ENCODE measurements around the gene PRKCA.

PRKCA gene

GRCh38 chr17:66655461-66655860 is 353.0 kb downstream of the PRKCA start:
- no peak for DNase-seq (ENCODE audit: low read depth)

- no peak for DNase-seq (ENCODE audit: low read depth)
Measured at GRCh38 chr17:66655861-66656260, 353.4 kb downstream of the PRKCA start.

- no peak for DNase-seq (ENCODE audit: low read depth)
Measured at GRCh38 chr17:66661411-66662256, 359.2 kb downstream of the PRKCA start.

GRCh38 chr17:66662496-66662895 is 360.1 kb downstream of the PRKCA start:
- DNase-seq (ENCODE audit: low read depth), result no peak

- DNase-seq (ENCODE audit: low read depth), result no peak
Measured at GRCh38 chr17:66663041-66663606, 360.7 kb downstream of the PRKCA start.

- no peak for DNase-seq (ENCODE audit: low read depth)
Measured at GRCh38 chr17:66664336-66664735, 361.9 kb downstream of the PRKCA start.

- DNase-seq (ENCODE audit: low read depth), result no peak
Measured at GRCh38 chr17:66665194-66665593, 362.8 kb downstream of the PRKCA start.

- no peak for DNase-seq (ENCODE audit: low read depth)
Measured at GRCh38 chr17:66667090-66667489, 364.7 kb downstream of the PRKCA start.

- DNase-seq (ENCODE audit: low read depth), result peak; percentile 40
Measured at GRCh38 chr17:66667491-66668030, 365.1 kb downstream of the PRKCA start.

GRCh38 chr17:66670206-66670605 is 367.8 kb downstream of the PRKCA start:
- no peak for DNase-seq (ENCODE audit: low read depth)

- no peak for DNase-seq (ENCODE audit: low read depth)
Measured at GRCh38 chr17:66671156-66671555, 368.7 kb downstream of the PRKCA start.

GRCh38 chr17:66673668-66674276 is 371.4 kb downstream of the PRKCA start:
- peak; percentile 17 for DNase-seq (ENCODE audit: low read depth)

- no peak for DNase-seq (ENCODE audit: low read depth)
Measured at GRCh38 chr17:66675273-66675990, 373.0 kb downstream of the PRKCA start.

GRCh38 chr17:66675991-66676371 is 373.6 kb downstream of the PRKCA start:
- no peak for DNase-seq (ENCODE audit: low read depth)

GRCh38 chr17:66676421-66676820 is 374.0 kb downstream of the PRKCA start:
- DNase-seq (ENCODE audit: low read depth), result no peak

GRCh38 chr17:66677201-66677981 is 375.0 kb downstream of the PRKCA start:
- DNase-seq (ENCODE audit: low read depth), result no peak

- DNase-seq (ENCODE audit: low read depth), result no peak
Measured at GRCh38 chr17:66678061-66678460, 375.6 kb downstream of the PRKCA start.

GRCh38 chr17:66678827-66679226 is 376.4 kb downstream of the PRKCA start:
- DNase-seq (ENCODE audit: low read depth), result no peak

GRCh38 chr17:66679631-66680517 is 377.5 kb downstream of the PRKCA start:
- DNase-seq (ENCODE audit: low read depth), result no peak

GRCh38 chr17:66682283-66682682 is 379.9 kb downstream of the PRKCA start:
- no peak for DNase-seq (ENCODE audit: low read depth)
